T-helper 1 cell (primary cell): Measurements from ENCODE around the gene ADAM12.
"Not testable (repeated sequence)": the region's sequence is repeated elsewhere in the genome, so short reads cannot be mapped to it uniquely, and the experiment has no call there.

Source experiments
- DNase-seq, 5 donors: peaks; one replicate each; pipeline ENCODE4 v3.0.0-alpha.2; 2012 to 2020

The ADAM12 gene

DNA sequence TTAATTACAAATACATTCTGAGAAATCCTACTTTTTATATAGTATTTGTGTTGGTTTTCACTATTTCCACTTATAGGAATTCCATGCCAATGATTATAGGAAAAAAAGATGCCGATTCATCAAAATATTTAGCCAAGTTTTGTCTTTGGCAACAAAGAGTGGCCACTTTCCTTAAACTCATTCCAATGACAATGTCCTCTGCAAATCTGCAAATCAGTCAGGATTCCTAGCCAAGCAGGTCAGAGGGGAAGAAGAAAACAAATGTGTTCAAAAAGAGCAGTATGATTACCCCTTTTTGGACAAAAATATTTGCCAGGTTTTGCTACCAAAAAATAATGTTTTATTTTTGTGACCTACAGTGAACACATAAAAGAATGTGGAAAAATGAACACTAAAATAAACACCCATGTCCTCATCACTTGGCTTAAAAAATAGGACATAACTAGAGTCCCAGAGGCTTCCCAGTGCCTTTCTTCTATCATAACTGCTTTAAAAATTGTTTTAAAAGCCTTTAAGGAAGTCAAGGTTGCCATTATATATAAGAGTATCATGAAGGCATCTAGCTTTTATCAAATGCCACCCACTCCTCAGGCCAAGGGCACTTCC is 125.9 kb downstream of the ADAM12 start:
- DNase-seq, result no peak

DNA sequence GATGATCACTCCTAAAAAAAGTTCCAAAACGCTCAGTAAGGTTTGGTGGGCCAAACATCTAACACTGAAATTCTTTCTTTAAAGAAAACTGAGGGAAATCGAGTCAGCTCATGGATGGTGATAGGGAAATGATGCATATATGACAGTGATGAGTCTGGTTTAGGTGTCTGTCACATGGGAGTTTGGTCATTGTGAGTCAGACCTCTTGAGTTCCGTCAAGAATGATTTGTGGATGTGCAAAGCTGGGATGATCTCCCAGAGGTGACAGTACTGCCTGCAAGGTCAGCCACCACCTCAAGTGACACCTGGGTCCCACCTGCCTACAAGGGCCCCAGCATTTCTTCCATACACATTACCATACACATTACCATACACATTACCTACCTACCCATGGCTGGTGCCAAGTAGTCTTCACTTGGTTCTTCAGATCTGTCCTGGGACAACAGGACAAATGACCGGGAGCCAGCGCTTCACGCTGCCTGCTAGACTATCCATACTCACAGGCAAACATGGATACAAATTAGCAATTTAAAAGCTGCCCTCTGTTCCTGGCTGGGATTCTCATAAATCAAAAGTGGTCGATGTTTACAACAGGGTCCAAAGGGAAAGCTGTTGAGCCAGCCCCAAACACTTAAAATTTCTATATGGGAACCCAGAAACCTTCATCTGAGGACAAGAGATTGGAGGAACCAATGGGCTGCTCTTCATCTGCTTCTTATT is 128.4 kb downstream of the ADAM12 start:
- DNase-seq, result no peak

DNA sequence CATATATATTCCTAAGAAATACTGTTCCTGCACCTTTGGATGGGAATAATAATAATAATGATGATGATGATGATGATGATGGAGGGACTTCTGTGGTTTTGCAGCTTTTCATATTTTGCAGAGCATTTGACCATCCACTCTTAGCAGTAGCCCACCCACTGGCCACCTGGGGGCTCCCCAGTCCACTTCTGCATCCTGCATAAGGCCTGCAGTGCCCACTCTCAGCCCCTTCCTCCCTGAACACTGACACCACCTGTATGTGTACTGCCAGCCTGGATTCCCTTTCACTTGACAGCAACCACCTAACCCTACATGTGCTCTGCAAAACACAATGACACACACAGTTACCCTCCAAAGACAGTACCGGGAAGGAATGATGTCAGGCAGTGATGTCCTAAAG is 131.4 kb downstream of the ADAM12 start:
- no peak for DNase-seq

DNA sequence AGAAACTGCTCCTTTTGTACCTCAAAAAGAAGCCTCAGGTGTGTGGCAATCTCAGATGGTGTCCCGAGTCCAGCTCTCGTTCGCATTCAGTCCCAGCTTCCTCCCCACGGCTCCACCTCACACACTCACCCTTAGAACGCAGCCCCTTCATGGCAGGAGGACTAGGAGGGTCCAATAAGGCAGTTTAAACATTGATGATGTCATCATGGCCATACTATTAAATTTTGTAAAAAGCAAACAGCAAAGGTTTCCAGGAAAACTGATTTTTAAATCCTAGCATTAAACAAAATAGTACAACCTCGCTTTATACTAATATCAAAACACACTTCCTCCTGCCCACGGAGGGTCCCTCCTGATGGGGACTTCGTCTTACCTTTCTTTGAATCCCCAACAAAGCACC is 133.0 kb downstream of the ADAM12 start:
- DNase-seq, result no peak

DNA sequence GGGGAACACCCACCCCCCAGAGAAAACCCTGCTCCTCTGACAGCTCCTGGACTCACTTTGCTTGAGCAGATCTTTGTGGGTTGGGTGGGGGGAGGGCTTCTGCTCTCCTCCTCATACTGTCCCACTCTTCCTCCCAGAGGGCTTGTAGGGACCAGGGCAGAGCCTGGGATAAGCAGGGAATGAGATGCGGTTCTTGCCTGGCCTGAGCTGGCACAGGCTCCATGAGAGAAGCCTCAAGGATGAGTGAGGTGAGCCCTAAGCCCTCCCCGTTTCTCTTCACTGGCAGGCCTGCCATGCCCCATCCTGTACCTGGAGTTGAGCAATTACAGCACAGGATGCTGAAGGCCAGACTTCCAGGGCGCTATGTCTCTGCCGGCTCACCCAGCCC is 134.7 kb downstream of the ADAM12 start:
- DNase-seq, result no peak

DNA sequence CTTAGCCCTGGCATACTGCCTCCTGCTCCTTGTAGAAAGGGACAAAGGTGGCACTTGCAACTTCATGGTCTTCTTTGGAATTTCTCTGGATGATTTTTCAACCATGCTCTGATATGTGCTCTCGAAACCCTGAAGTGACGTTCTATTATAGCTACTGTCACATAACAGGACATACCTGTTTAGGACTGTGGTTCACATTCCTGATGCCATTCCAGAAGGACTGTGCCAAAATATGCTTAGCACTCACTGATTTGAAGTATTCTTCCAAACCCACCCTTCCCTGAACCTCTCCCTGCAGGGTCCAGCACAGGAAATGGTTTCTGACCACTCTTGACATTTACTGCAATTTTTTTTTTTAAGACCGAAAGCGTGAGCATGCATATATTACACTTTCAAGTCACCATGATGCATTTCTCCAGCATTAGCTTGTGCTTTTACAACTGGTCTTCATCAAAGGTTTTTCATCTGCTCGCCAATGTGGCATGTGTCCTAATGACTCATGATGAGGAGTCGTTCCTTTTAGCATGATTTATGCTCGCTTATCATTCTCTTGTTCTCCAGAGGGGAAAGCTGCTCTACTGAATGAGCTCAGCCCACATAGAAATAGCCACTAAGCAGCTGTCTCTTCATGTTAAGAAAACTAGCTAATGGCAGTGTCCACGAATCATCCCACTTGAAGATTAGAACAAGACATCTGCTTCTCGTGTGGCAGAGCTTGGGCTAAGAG is 135.2 kb downstream of the ADAM12 start:
- DNase-seq, result no peak

DNA sequence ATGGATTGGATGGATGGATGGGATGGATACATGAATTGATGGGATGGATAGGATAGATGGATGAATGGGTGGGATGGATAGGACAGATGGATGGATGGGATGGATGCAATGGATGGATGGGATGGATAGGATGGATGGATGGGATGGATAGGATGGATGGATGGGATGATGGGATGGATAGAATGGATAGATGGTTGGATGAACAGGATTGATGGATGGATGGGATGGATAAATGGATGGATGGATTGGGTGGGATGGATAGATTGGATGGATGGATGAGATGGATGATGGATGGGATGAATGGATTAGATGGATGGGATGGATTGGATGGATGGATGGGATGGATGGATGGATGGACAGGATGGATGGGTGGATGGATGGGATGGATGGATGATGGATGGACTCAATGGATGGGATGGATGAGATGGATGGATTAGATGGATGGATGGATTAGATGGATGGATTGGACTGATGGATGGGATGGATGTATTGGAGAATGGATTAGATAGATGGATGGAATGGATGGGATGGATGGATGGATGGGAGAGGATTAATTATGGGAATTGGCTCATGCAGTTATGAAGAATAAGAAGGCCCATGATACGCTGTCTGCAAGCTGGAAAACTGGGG is 136.4 kb downstream of the ADAM12 start:
- no peak for DNase-seq

DNA sequence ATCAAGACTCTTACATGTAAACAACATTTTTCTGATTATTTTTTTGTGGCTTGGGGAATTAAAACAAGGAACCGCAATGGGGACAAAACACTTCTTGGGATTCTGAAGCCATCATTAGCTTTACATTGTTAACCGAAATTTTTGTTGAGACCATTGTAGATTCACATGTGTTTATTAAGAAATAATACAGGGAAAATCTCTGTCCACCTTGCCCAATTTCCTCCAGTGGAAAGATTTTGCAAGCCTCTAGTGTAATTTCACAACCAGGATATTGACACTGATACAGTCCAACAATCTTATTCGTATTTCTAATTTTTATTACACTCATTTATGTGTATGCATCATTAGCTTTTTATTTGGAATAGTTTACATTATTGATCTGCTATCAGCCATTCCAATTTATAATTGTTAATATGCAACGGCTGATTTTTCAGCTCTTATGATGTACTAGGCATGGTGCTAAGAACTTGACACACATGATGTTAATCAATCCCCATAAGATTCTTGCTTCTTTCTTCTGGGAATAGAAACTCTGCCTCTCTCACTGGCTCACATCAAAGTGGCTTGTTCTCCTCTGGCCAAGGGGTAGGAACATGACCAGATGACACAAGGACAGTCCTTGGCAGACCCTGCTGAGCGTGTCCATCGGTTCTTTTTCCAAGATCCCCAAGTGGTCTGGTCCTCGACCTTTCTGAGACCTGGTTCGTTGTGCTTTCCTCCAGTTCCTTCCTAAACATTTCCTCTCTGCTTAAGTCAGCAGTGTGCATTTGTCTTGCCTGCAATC is 137.6 kb downstream of the ADAM12 start:
- DNase-seq, result no peak

DNA sequence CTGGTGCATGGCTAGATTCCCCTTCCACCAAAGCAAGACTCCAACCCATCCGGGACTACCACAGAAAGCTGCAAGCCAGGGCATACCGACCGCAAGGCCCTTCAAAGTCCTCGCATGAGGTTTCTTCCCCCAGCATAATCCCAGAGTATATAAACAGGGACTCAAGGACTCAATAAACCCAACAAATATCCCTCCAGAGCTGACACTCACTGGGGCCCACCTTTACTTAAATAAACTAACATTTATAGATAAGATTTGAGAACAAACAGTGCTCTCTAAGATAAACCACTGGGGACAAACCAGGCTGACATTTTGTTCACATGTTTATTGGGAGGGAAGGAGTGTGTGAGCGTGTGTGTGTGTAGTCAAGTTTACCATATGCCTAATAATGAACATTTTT is 138.2 kb downstream of the ADAM12 start:
- DNase-seq, result no peak

DNA sequence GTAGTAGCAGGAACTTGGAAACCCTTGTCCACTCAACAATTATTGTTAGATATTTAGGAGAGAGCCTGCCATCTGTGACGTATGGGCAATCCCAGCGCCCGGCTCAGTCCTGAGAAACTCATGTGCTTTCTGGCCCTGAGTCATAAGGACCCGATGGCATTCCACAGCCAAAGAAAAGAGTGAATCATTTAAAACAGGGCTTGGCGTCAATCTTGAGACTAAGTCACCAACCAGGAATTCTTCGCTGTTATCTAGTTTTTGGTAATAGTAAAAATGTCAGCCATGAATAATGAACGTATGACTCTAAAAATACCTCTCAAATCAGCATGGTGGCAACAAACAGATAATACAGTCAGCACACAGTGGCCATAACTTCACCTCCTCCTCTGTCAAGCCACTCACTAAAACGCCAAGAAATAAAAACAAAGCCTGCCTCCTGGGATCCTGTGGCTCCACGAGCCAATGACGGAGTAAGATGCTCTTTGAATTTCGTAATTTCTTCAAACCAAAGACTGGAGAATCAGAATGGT is 140.8 kb downstream of the ADAM12 start:
- DNase-seq, result no peak

DNA sequence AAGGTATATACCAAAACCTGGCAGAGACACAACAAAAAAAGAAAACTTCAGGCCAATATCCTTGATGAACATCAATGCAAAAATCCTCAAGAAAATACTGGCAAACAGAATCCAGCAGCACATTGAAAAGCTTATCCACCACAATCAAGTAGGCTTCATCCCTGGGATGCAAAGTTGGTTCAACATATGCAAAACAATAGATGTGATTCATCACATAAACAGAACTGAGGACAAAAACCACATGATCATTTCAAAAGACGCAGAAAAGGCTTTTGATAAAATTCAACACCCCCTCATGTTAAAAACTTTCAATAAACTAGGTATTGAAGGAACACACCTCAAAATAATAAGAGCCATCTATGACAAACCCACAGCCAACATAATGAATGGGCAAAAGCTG is 141.9 kb downstream of the ADAM12 start:
- not testable (repeated sequence) for DNase-seq

DNA sequence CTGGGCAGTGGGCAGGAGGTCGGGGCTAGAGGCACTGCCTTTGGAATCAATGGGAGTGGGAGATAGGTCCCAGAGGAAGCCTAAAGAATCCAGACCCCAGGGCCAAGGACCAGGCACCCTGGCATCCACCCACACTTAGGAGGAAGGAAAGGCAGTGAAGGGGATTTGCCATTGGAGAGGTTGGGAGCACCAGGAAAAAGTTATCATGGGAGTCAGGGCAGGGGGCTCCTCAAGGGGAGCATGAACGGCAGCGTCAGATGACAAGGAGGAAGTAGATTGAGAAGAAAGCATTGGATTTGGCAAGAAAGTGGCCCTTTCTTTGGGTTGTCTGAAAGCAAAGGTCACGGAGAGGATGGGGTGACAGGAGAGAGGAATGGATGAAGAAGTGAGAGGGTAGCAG is 142.8 kb downstream of the ADAM12 start:
- DNase-seq, result no peak

DNA sequence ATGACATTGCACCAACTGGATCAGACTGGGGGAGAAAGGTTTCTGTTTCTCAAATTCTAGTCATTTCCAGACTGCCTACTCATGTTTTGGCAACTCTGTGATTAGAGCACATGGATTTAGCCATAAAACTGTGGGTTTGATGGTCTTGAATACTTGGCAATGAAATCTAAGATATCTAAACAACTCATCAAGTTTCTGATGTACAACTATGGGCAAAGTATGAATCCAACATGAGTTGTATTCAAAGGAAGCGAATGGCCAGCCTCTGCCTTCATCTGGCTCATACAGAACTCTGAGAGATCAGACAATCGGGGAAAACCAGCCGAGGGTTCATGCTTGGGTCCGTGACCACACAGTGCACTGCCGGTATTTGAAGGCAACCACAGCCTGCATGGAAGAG is 144.3 kb downstream of the ADAM12 start:
- no peak for DNase-seq

DNA sequence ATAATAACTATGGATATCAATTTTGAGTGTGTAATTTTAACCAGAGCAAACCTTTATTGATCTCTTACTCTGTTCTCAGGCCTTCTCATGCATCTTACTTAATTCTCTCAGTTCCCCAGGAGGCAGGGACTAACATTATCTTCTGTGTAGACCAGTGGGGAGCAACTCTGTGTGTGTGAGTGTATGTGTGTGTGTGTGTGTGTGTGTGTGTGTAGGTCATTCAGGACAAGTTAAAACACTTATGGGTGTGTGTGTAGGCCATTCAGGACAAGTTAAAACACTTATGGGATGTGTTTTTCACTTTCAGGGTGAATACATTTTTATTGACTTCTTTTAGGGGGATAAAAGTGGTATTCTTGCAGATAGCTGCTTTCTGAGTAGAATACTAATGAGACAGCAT is 145.0 kb downstream of the ADAM12 start:
- no peak for DNase-seq

DNA sequence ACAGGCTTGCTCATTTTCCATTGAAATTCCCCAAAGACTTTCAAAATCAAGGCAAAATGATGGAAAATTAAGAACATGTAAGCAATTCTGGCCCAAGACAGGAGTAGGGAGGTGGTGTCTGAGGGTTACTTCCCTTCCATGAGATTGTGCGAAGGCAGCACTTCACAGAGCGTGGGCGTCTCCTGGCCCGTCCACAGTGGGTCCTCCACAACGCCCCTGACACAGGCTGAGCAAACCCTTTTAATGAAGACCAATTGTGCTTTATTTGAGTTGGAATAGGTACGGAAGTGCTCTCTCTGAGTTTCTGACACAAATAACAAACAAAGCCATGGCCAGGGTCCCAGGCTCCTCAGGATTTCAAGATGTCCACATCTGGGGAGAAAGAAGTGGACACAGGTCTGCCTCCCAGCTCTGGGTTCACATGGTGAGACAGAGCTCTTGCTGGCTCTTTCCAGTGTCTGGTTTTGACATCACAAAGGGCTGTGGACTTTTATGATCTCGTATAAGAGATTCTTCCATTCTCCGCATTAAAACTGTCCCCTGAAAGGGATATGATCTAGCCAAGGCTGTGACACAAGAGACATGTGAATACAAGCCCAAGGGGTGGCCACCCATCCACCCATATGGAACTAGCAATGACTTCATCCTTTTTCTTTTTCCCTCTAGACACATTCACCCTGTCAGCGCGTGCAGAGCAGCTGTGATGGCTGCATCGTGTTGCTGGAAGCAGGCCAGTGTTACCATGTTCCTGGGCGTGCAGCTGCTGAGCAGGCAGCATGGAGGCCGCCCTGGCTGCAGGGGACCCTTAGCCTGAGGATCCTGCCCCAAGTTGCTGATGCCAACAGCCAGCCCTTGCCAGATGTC is 145.6 kb downstream of the ADAM12 start:
- DNase-seq, result no peak

DNA sequence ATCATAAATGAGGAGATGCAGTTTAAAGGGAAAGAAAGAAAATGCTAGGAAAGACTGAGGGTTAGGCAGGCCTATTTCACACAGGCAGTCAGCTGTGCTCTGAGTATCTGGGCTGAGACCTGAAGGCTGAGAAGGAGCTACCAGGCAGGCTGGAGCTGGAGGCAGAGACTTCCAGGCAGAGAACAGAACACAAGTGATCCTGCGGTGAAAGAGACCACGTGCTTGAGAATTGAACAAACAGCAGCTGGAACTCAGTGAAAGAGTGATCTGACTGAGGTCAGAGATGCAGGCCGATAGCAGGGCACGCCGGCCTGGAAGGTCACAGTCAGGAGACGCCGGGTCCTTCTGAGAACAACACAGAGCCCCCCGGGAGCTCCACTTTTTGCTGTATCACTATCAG is 147.8 kb downstream of the ADAM12 start:
- DNase-seq, result no peak

DNA sequence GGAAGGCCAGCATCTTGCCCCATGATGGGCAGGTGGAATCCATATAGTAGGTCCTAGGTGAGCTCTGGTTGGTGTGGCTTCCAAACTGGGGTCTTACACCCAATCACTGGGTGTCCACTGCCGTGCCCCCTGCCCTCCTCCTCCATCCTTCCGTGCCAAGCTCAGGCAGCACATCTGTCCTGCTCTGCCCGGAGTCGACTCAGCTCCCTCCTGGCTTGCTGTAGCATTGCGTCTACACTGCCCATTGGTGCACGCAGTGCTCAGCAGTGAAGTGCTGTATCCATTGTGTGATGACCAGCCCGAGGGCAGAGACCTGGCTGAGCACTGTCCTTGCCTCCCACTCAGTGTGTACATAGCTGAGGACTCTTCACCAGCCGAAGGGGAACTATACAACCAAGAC is 148.4 kb downstream of the ADAM12 start:
- DNase-seq, result no peak

DNA sequence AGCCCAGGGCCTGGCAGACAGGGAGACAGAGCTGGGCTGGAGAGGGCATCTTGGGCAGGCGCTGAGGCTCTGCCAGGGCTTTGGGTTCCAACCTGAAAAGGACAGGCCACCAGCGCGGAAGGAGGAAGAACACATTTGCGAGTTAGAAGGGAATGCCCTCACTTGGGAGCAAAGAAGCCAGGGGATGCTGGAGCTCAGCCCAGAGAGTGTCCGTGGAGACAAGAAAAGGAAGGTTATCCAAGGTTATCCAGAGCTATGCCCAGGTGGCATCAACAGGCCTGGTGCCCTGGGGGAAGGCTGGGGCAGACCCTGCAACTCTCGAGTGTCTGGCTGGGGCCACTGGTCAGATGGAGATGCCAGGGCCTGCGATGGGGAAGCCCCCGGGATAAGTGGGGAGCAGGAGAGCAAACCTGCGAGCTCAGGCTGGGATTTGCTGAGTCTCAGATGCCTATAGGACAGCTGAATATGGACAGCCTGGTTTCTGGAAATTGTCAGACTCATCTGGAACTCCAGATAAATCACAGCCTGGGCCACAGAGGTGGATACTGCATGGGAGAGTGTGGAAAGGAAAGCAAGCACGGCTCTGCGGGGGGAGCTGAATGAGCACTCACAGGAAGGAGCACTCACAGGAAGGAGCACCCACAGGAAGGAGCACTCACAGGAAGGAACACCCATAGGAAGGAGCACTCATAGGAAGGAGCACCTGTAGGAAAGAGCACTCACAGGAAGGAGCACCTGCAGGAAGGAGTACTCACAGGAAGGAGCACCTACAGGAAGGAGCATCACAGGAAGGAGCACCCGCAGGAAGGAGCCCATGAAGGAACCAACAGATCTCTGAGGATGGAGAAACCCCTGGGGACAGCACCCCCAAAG is 152.1 kb downstream of the ADAM12 start:
- no peak for DNase-seq

DNA sequence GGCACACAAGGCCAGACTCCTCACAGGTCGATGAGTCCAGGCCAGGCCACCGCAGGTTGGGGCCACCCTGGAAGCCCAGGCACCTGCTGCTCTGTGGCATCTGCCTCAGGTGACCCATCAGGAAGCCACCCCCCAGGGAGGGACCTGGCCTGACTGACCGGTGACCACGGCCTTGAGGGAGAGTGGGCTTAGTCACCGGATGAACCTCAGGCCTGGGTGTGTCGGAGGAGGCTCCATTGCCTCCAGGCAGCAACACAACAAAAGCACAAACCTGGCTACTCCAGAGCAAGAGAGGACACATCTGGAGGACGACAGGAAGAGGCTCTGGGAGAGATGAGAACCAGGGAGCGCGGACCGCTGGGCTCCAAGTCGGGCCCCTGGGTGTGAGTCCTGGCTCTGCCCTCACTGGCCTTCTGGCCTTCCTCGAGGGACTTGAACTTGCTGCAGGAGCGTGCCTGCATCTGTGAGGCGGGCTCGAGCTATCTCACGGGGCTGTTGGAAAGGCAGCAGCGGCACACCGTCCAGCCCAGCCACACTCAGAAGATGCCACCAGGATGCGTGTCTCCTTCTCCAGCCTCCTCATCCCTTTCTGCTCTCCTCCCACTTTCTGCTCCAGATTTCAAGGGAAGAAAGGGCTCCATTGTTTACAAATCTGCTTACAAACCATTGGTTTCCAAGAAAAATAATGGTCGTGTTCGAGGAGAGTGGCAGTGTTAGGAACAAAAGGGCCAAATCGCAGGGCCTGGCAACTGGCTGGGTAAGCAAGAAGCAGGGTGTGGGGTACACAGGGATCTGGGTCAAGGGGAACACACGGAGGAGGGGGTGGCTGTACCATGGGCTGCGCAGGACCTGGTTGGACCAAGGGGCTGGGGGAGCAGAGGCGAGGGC is 152.9 kb downstream of the ADAM12 start:
- no peak for DNase-seq

DNA sequence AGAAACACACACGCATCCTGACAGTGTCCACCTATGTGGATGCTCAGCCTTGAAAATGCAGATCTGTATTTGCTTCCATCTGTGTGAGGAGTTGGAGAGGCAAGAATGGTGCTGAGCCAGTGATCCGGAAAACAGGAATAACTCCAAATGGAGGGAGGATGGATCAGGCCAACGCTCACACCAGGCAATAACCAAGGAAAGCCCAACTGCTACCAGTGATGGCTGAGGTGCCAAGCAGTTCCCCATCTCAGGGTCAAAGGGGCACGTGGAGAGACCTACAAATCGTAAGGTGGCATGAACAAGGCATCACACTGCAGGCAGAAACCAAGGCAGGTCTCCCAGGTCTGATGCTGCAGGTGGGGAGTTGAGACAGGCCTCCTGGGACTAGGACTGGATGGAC is 153.6 kb downstream of the ADAM12 start:
- DNase-seq, result no peak
